H1 (cell line): ENCODE data around the gene ARL11.
A peak's percentile ranks its signal among the peaks of the same experiment; 100 is the strongest.

Experiments used
- EP300 ChIP-seq, 2 experiments: IDR thresholded peaks; 1 replicate in 1 of 2; 2 replicates in 1 of 2; pipeline ENCODE4 v1.6.1; 2011 to 2012; ENCODE audit warnings: low read depth in 2 of 2, low read length in 2 of 2, mild to moderate bottlenecking in 2 of 2, borderline replicate concordance in 1 of 2, inconsistent platforms in 1 of 2, moderate library complexity in 1 of 2
- RBBP5 ChIP-seq: IDR thresholded peaks from 2 replicates; pipeline ENCODE4 v1.7.1; 2012; ENCODE audit warnings: low read depth, mild to moderate bottlenecking, inconsistent platforms, low read length, moderate library complexity, borderline replicate concordance
- TF ChIP-seq, protein P1 (sequence below), 3 experiments: IDR thresholded peaks; 1 replicate in 2 of 3; 2 replicates in 1 of 3; pipeline versions ENCODE4 v1.5.1 to v1.6.1; 2011; ENCODE audit warnings: low read length in 3 of 3, mild to moderate bottlenecking in 3 of 3, inconsistent platforms in 2 of 3, low read depth in 1 of 3, moderate library complexity in 1 of 3; ENCODE audit not compliant: insufficient read depth in 1 of 3; ENCODE audit errors: control extremely low read depth in 1 of 3

- no peak for TF ChIP-seq EP300 (IDR thresholded peaks at IDR 0.05; ENCODE audit: borderline replicate concordance in 1 of 2, low read depth in 2 of 2, low read length in 2 of 2)
- TF ChIP-seq, protein P1, sequence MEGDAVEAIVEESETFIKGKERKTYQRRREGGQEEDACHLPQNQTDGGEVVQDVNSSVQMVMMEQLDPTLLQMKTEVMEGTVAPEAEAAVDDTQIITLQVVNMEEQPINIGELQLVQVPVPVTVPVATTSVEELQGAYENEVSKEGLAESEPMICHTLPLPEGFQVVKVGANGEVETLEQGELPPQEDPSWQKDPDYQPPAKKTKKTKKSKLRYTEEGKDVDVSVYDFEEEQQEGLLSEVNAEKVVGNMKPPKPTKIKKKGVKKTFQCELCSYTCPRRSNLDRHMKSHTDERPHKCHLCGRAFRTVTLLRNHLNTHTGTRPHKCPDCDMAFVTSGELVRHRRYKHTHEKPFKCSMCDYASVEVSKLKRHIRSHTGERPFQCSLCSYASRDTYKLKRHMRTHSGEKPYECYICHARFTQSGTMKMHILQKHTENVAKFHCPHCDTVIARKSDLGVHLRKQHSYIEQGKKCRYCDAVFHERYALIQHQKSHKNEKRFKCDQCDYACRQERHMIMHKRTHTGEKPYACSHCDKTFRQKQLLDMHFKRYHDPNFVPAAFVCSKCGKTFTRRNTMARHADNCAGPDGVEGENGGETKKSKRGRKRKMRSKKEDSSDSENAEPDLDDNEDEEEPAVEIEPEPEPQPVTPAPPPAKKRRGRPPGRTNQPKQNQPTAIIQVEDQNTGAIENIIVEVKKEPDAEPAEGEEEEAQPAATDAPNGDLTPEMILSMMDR (IDR thresholded peaks at IDR 0.05; ENCODE audit: control extremely low read depth in 1 of 3, insufficient read depth in 1 of 3, low read depth in 1 of 3, low read length in 3 of 3) = peak; percentile 50 to 74 (median 55)
- no peak for TF ChIP-seq RBBP5
These were observed 24.3 kb downstream of the ARL11 start for GRCh38 chr13:49652355-49653305.
